Measurements from ENCODE around the gene ITGA7. TPM values are rescaled to one million over a fixed set of nuclear protein-coding genes. Genes with fewer than 3 reads are reported as not detected.

Gene ITGA7
- total RNA-seq, 1 donor from 2014 or later: 0.79 TPM

GRCh38 chr12:55636853-55637252 lies 70.9 kb downstream of the ITGA7 start, which contains the start of gene OR10P1:
Gene OR10P1 (plus strand): TSS chr12:55636892. CDS start chr12:55636892, 0 bp downstream.
- no peak within 1 kb of the TSS for H3K4me3 ChIP-seq (ENCODE audit: low read depth, low read length)
- FAIRE-seq (no peak), DNase-seq (ENCODE audit: low read depth) (no peak)
- no peaks in the 10 kb centered on the region for H3K36me3 ChIP-seq (ENCODE audit: control insufficient read depth, insufficient read depth, low read length)
- H3K27me3 ChIP-seq (ENCODE audit: control insufficient read depth, insufficient read depth, low read length): peaks cover 2% of the 10 kb centered on the region
- TF ChIP-seq CTCF (IDR thresholded peaks at IDR 0.05; ENCODE audit: insufficient read depth, low read length, severe bottlenecking): no peak

GRCh38 chr12:55636116-55636655 lies 71.5 kb downstream of the ITGA7 start:
- Histone ChIP-seq H3K36me3 (ENCODE audit: control insufficient read depth, insufficient read depth, low read length) (no peaks in the 10 kb centered on the region), H3K27me3 (ENCODE audit: control insufficient read depth, insufficient read depth, low read length) (no peaks in the 10 kb centered on the region), H3K4me3 (ENCODE audit: low read depth, low read length) (no peak overlapping the region)
- DNase-seq (ENCODE audit: low read depth): no peak
- TF ChIP-seq CTCF (IDR thresholded peaks at IDR 0.05; ENCODE audit: insufficient read depth, low read length, severe bottlenecking): no peak
- FAIRE-seq: no peak

Other genes with a start within 250 kb of the ITGA7 start
- gene OR6C70, start 237.8 kb downstream of the ITGA7 start, total RNA-seq: not detected in 2 replicates
- not detected in 2 replicates for gene OR6C68, start 215.5 kb downstream of the ITGA7 start, total RNA-seq
- gene OR6C4, start 158.3 kb downstream of the ITGA7 start, total RNA-seq: not detected in 2 replicates
- gene OR2AP1, start 135.4 kb downstream of the ITGA7 start, total RNA-seq: not detected in 2 replicates
- gene OR10P1, start 71.0 kb downstream of the ITGA7 start, total RNA-seq: not detected in 2 replicates
- 64.5 and 89.1 TPM in 2 replicates for gene BLOC1S1, start 8.1 kb upstream of the ITGA7 start, total RNA-seq
- 1.1 and 2.3 TPM in 2 replicates for gene RDH5, start 12.5 kb upstream of the ITGA7 start, total RNA-seq
- 1,301 and 1,307 TPM in 2 replicates for gene CD63, start 21.1 kb upstream of the ITGA7 start, total RNA-seq
- 0.13 and 0.26 TPM in 2 replicates for gene GDF11, start 35.2 kb upstream of the ITGA7 start, total RNA-seq
- gene SARNP, start 109.8 kb upstream of the ITGA7 start, total RNA-seq: 68.7 and 111 TPM in 2 replicates
- 46.1 and 52.0 TPM in 2 replicates for gene ORMDL2, start 110.1 kb upstream of the ITGA7 start, total RNA-seq
- 34.3 and 38.4 TPM in 2 replicates for gene DNAJC14, start 121.7 kb upstream of the ITGA7 start, total RNA-seq
- 0.13 and 0.53 TPM in 2 replicates for gene MMP19, start 135.0 kb upstream of the ITGA7 start, total RNA-seq
- 34.0 and 56.3 TPM in 2 replicates for gene PYM1, start 220.0 kb upstream of the ITGA7 start, total RNA-seq
- 81.9 and 88.5 TPM in 2 replicates for gene DGKA, start 223.3 kb upstream of the ITGA7 start, total RNA-seq